HG03521 (cell line): ENCODE measurements around the gene MRPS17.
A peak's percentile ranks its signal among the peaks of the same experiment; 100 is the strongest.
"Not testable (repeated sequence)": the region's sequence is repeated elsewhere in the genome, so short reads cannot be mapped to it uniquely, and the experiment has no call there.

Source experiments
- ATAC-seq: cut with Tn5 transposase; IDR thresholded peaks from one replicate; pipeline ENCODE4 v1.9.1; 2021; ENCODE audit warnings: mild to moderate bottlenecking, moderate library complexity; ENCODE audit not compliant: unreplicated experiment

Gene MRPS17

DNA sequence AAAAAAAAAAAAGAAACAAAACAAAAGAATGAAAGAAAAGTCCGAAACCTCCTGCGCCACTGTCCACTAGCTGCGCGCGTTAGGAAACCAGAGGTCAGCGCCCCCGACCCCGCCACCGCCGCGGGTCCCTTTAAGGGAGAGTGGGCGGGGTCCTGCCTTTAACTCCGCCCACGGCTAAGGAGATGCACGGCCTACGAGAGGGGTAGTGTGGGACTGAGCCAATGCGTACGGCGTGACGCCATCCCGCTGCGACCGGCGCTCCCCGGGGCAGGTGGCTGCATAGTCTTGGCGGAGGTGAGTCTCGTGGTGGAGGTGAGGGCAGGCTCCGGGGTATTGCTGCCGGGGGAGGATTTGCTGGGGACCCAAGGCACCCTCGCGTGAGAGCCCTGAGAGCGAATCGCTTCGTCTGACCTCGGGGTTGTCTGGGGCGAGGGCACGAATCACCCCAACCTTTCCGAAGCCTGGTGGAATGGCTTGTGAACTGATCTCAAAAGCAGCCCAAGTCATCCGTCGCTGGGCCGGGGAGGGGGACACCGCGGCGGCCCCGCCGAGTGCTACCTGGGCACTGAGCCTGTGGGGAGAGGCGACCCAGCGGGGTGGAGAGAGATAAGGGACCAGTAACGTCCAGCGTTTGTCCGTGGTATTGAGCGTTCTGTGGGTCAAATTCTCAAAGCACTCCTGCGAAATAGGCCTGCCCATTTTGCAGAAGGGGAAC, at the start of gene MRPS17:
Gene MRPS17 (plus strand): TSS at position 241 of the 715 bp plus-strand sequence. CDS start 1,319 bp downstream, outside the sequence.
- peak; percentile 100 for ATAC-seq

DNA sequence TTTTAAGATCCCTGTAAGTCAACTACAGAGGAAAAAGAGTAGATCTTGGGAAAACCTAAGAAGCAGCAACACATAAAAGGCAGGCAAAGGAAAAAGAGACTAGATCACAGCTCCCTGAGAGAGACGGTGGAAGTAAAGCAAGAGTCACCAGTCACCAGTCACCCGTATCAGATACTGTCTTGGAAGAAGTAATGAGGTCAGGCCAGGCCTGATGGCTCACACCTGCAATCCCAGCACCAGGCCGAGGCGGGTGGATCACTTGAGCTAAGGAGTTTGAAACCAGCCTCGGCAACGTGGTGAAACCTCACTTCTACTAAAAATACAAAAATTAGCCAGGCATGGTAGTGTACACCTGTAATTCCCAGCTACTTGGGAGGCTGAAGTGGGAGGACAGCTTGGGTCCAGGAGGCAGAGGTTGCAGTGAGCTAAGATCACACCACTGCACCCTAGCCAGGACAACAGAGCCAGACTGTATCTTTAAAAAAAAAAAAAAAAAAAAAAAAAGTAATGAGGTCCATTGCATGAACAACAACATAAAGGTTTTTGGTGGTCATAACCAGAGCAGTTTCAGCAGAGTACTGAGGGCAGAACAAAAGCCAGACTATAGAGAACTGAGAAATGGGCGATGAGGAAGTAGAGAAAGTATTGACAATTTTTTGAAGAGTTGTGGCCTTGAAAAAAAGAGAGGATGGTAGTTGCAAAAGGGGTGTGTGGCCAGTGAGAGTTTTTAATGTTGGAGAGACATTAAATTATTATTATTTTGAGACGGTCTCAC, 47.5 kb upstream of the MRPS17 start:
- ATAC-seq: peak; percentile 96

DNA sequence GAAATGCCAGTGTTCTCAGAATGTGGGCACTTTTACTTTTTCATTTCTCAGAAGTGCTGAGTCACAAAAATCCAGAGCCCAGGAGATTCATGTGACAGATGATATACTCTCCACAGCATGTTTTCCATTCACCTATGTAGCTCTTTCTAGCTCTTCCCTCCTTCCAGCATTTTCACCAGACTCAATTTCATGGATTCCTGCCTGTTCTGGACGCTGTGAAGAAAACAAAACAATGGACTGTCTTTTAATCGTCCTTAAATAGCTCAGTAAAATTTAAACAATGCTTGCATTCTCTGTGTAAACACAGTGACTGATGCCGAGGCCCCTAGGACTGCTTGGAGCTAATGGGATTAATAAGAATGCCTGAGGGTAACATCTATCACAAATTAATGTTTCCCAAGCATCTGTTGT, 38.9 kb upstream of the MRPS17 start:
- no peak for ATAC-seq

- ATAC-seq: no peak
Observed at GRCh38 chr7:55917771-55918170, 33.9 kb upstream of the MRPS17 start.

- no peak for ATAC-seq
Observed at GRCh38 chr7:55928006-55928767, 23.5 kb upstream of the MRPS17 start.

DNA sequence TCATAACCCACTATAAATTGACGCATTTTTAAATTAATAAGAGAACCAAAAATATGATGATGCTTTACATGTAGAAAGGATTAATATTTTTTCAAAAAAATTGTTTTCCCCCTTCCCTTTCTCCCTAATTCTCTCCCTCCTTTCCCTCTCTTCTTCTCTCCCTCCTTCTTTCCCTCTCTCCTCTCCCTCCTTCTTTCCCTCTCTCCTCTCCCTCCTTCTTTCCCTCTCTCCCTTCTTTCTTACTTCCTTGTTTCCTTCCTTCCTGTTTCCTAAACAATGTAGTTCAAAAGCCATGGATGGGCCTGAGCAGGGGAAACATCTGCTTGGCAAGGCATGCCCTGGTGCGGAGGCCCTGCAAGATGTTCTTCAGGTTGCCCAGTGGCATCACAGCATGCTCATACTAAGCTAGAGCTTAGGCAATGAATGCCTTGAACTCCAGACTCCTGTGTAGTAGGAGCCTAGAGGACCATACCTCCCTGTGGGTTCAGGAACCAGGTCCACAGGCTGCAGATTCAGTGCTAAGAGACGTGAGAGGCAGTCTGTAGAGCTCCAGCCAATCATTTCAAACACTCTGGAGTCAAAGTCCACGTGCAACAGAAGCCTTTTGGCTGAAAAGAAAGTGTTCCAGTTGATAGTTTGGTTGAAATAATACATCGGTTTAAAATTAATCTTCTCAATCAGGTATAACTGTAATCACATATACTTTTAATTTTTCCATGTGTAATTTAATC, 20.1 kb upstream of the MRPS17 start:
- no peak for ATAC-seq

- ATAC-seq: no peak
Observed at GRCh38 chr7:55939514-55940123, 12.1 kb upstream of the MRPS17 start.

DNA sequence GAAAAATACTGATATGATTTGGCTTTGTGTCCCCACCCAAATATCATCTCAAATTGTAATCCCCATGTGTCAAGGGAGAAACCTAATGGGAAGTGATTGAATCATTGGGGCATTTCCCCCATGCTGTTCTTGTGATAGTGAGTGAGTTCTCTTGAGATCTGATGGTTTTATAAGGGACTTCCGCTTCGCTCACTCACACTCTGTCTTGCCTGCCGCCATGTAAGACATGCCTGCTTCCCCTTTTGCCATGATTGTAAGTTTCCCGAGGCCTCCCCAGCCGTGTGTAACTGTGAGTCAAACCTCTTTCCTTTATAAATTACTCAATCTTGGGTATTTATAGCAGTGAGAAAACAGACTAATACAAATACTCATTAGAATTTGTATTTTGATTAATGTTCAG, 5.1 kb upstream of the MRPS17 start:
- no peak for ATAC-seq

DNA sequence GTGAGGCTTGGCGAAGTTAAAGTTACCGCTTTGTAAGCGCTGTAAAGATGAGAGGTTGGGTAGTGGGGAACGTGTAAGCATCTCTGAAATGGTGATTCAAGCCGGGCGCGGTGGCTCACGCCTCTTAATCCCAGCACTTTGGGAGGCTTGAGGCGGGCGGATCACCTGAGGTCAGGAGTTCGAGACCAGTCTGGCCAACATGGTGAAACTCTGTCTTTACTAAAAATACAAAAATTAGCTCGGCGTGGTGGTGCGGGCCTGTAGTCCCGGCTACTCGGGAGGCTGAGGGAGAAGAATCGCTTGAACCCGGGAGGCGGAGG, 635 bp downstream of the MRPS17 start:
- ATAC-seq: not testable (repeated sequence)

DNA sequence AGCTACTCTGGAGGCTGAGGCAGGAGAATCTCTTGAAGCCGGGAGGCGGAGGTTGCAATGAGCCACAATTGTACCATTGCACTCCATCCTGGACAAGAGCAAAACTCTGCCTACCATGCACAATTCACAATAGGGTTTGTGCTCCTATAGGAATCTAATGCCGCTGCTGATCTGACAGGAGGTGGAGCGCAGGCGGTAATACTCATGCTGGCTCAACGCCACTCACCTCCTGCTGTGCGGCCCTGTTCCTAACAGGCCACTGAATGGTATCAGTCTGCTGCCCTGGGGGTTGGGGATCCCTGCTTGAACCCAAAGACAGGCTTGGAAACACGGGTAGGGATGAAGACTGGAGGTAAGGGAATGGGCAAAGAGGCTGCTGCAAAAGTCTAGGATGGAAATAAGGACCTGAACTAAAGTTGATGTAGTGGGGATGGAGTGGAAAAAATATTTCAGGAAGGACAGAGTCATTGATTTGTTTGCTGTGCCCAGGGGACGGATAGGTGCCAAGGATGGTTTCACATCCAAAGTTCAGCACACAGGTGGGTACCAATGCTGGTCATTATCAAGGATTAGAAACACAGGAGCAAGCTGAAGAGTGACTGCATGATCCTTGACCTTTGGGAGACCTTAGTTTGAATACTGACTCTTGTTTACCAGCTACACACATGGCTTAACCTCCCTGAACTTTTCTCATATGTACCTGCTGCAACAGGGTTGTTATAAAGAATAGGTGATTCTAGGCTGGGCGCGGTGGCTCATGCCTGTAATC, 2.2 kb downstream of the MRPS17 start:
- no peak for ATAC-seq

GRCh38 chr7:55957190-55957589, 5.5 kb downstream of the MRPS17 start:
- ATAC-seq: no peak

DNA sequence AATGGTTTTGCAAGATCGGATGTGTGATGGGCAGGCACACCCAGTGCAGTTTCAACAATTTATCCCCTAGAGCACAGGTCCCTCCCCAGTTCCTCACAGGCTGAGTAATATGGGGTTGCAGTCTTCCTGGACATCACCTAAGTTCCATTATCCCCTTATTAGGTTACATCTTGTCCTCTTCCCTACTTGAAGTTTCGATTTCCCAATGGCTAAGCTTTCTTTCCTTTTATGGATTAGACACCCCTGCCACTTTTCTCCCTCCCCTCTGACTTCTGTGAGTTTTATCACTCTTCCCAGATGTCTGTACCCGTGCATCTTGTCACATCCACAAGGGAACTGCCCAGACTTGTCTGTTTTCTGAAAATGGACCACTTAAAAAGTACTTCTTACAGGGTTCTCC, 10.3 kb downstream of the MRPS17 start:
- no peak for ATAC-seq

GRCh38 chr7:55963584-55964168, 12.0 kb downstream of the MRPS17 start:
- ATAC-seq: no peak

DNA sequence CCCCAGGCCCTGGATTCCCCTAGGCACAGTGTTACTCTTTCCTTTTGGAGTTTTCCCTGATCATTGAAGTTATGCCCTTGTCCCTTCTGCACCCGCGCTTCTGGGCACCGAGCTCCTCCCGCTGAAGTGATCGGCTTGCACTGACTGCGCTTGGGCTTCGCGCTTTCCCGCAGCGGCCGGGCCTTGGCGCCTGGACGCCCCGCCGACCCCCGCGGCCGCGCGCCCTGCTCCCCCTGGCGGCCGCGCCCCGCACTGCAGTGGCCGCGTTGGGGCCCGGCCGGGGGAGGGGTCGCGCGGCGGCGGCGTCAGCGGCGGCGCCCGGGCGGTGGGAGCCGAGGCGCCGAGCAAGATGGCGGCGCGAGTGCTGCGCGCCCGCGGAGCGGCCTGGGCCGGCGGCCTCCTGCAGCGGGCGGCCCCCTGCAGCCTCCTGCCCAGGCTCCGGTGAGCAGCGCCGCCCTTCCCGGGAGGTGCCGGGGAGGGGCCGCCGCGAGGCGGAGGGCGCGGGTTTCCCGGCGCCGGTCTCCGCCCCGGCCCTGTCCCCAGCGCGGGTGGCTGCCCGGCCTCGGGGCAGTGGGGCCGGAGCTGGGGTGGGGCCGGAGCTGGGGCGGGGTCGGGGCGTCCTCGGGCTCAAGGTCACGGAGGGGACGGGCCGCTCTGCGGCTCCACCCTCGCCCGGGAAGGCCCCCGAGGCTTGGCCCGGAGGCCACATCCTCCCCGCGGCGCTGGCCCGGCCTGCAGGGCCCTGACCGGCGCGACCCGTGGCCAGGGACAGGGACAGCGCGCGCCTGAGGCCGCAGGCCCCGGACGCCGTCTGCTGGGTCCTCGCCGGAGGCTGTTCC, 12.8 kb downstream of the MRPS17 start, which contains the start of gene NIPSNAP2:
Gene NIPSNAP2 (plus strand): TSS at position 325 of the 839 bp plus-strand sequence. CDS start 25 bp downstream, at position 350.
- ATAC-seq: peak; percentile 79

DNA sequence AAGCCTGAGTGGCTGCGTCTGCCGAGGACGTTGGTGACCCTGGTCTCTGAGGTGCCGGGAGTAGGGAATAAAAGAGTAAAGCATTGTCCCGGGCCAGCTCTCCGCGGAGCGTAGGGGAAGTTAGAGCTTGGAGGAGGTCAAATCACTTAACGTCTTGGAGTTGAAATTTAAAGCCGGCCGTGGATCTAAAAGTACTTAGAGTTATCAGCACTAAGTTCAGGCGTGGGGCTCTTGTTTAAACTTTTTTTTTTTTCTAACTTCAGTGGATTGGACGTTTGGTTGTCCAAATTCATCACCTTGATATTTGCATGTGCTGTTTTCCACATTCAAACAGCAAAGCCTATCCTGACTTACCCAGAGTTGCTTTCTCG, 13.4 kb downstream of the MRPS17 start:
- no peak for ATAC-seq

DNA sequence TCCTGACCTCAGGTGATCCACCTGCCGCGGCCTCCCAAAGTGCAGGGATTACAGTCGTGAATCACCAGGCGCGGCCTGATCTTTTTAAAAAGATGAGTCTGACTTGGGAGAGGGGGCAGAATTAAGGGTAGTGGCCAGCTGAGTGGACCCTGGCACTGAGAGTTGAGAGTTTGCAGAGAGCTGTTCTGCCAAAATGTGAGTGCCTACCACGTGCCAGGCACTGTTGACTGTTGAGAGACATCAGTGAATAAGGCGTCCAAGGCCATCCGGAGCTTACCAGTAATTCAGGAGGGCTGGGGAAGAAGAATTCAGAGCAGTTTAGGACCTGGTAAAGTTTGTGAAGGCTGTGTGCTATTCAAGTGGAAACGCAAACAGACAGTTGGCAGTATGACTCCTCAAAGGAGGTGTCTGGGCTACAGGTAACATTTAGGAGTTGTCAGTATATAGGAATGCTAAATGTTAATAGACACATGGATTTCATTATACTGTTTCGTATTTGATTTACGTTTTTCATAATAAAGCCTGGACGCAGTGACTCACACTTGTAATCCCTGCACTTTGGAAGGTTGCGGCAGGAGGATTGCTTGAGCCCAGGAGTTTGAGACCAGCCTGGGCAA, 14.2 kb downstream of the MRPS17 start:
- ATAC-seq: no peak

DNA sequence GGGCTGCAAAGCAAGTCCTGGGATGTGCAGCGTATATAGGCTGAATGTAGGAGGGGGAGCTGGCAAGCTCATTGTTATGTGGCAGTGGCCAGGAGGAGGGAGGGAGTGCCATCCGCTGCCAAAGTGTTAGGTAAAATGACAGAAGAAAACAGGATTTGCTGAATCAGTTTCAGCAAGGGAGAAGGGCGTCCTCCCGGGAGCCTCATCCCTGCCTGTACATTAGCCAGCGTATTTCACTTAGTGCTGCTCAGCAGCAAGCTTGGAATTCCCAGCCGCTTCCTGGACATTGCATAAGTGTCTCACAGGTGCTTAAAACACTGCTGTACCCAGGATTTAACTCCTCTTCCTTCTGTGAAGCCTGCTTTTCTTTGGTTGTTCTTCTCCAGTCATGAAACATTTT, 15.2 kb downstream of the MRPS17 start:
- ATAC-seq: no peak

DNA sequence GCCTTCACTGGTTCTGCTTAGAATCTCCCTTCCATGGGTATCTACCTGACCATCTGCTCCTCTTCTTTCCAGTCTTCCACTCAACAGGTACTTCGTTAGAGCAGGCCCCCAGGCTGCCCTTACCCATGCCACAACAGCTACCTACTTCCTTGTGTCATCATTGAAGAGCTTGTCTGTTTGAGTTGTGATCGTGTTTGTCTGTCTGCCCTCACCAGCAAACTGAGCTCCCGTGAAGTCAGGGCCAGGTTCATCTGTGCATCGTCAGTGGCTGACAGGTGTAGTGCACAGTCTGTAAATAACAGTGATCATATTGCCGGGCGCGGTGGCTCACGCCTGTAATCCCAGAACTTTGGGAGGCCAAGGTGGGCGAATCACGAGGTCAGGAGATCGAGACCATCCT, 17.7 kb downstream of the MRPS17 start:
- ATAC-seq: no peak
